Measurements from ENCODE around the gene UCN3.

DNA sequence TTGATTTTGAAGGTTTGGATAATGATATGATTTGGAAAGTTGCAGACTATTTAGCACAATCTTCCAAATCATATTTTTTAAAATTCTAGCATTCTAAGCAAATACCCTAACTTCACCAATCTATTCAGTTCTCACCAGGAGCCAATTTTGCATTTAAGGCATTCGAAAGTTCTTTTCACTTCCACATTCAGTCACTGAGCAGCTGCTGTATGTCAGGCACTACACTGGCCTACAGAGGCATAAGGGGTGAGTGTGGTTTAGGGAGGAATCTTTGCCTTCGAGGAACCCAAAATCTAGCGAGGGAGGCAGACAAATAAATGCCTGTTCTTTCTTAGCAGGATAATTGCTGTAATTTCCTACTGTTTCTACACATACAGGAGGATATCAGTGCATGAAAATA, 10.7 kb upstream of the UCN3 start:
- TF ChIP-seq ARNT (IDR thresholded peaks at IDR 0.05): no peak
- TF ChIP-seq SP1 (IDR thresholded peaks at IDR 0.05): no peak
- TF ChIP-seq ELF4 (IDR thresholded peaks at IDR 0.05): no peak
- no peak for TF ChIP-seq SUZ12 (IDR thresholded peaks at IDR 0.05)
- TF ChIP-seq, protein P1, sequence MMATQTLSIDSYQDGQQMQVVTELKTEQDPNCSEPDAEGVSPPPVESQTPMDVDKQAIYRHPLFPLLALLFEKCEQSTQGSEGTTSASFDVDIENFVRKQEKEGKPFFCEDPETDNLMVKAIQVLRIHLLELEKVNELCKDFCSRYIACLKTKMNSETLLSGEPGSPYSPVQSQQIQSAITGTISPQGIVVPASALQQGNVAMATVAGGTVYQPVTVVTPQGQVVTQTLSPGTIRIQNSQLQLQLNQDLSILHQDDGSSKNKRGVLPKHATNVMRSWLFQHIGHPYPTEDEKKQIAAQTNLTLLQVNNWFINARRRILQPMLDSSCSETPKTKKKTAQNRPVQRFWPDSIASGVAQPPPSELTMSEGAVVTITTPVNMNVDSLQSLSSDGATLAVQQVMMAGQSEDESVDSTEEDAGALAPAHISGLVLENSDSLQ (IDR thresholded peaks at IDR 0.05): no peak
- TF ChIP-seq FOXK2 (IDR thresholded peaks at IDR 0.05): no peak
- TF ChIP-seq FOXM1 (IDR thresholded peaks at IDR 0.05; ENCODE audit: borderline replicate concordance): no peak
- no peak for TF ChIP-seq BHLHE40 (IDR thresholded peaks at IDR 0.05; ENCODE audit: borderline replicate concordance)
- no peak for TF ChIP-seq HDGF (IDR thresholded peaks at IDR 0.05; ENCODE audit: borderline replicate concordance)

All from HEK293T (cell line).